GM21717 (cell line): Measurements from ENCODE around the gene RAD50.
"Not testable (repeated sequence)": the region's sequence is repeated elsewhere in the genome, so short reads cannot be mapped to it uniquely, and the experiment has no call there.

ENCODE experiments used
- ATAC-seq: cut with Tn5 transposase; IDR thresholded peaks from one replicate; pipeline ENCODE4 v1.9.1; 2021; ENCODE audit warnings: mild to moderate bottlenecking, moderate library complexity; ENCODE audit not compliant: unreplicated experiment

The RAD50 gene

GRCh38 chr5:132556153-132556762 is 519 bp upstream of the RAD50 start:
- no peak for ATAC-seq

- ATAC-seq: peak; percentile 54
Observed at GRCh38 chr5:132557478-132558172, 848 bp downstream of the RAD50 start.

GRCh38 chr5:132559383-132560060 is 2.7 kb downstream of the RAD50 start:
- ATAC-seq: no peak

GRCh38 chr5:132561601-132562000 is 4.8 kb downstream of the RAD50 start:
- no peak for ATAC-seq

GRCh38 chr5:132564555-132564954 is 7.8 kb downstream of the RAD50 start:
- ATAC-seq: not testable (repeated sequence)

- ATAC-seq: no peak
Observed at GRCh38 chr5:132566657-132567056, 9.9 kb downstream of the RAD50 start.

GRCh38 chr5:132576123-132576522 is 19.3 kb downstream of the RAD50 start:
- ATAC-seq: no peak

- not testable (repeated sequence) for ATAC-seq
Observed at GRCh38 chr5:132584560-132584959, 27.8 kb downstream of the RAD50 start.

GRCh38 chr5:132586063-132586462 is 29.3 kb downstream of the RAD50 start:
- no peak for ATAC-seq

GRCh38 chr5:132589467-132589866 is 32.7 kb downstream of the RAD50 start:
- no peak for ATAC-seq

- no peak for ATAC-seq
Observed at GRCh38 chr5:132591145-132591544, 34.4 kb downstream of the RAD50 start.

- no peak for ATAC-seq
Observed at GRCh38 chr5:132592521-132592920, 35.7 kb downstream of the RAD50 start.

GRCh38 chr5:132594170-132594569 is 37.4 kb downstream of the RAD50 start:
- no peak for ATAC-seq

GRCh38 chr5:132595624-132596023 is 38.8 kb downstream of the RAD50 start:
- ATAC-seq: no peak

- ATAC-seq: no peak
Observed at GRCh38 chr5:132601071-132601728, 44.4 kb downstream of the RAD50 start.

- no peak for ATAC-seq
Observed at GRCh38 chr5:132607095-132607494, 50.3 kb downstream of the RAD50 start.

GRCh38 chr5:132608107-132608506 is 51.3 kb downstream of the RAD50 start:
- no peak for ATAC-seq

GRCh38 chr5:132611965-132612364 is 55.2 kb downstream of the RAD50 start:
- no peak for ATAC-seq

GRCh38 chr5:132612846-132613245 is 56.1 kb downstream of the RAD50 start:
- ATAC-seq: no peak

- ATAC-seq: no peak
Observed at GRCh38 chr5:132621699-132622098, 64.9 kb downstream of the RAD50 start.

GRCh38 chr5:132622608-132623007 is 65.8 kb downstream of the RAD50 start:
- ATAC-seq: no peak

- no peak for ATAC-seq
Observed at GRCh38 chr5:132627470-132627869, 70.7 kb downstream of the RAD50 start.
